ENCODE results near the gene ABCA7. TPM values are rescaled to one million over a fixed set of nuclear protein-coding genes. Genes with fewer than 3 reads are reported as not detected.

The ABCA7 gene
- total and polyA plus RNA-seq, 2 of the 13 experiments (the other 11 are each of a cell fraction or from before 2014, with no cell fraction given) = 4.4 to 32.4 TPM

DNA sequence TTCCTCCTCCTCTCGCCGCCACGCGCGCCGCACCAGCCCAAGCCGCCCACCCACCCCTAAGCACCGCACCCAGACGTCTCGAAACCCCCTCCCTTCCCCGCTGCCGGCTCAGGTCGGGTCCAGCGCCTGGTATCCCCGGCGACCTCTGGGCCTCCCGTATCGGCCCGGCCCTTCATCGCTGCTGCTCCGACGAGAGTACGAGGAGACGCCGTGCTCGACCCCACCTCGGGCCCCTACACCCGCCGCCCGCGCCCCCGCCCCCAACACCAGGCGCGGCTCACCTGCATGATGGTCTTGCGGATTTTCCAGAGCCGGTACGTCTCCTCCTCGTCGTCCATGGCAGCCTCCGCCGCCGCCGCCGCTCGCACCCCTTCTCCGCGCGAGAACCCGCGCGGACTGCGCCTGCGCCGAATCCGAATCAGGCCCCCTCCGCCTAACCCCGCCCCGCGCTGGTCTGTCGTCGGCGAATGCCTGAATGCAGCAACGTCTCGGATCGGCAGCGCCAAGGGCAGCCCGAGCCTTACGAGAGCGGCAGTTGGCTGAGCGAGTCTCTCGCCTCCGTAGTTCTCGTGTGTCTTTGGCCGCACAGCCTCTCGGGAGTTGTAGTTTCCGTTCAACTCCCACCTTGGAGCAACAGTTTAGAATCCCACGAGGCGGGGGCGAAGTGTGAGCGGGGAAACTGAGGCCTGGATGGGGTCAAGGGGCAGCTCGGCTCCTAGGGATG lies 55.2 kb downstream of the ABCA7 start, which contains the start of gene POLR2E (continued):
- TF ChIP-seq, protein P1, sequence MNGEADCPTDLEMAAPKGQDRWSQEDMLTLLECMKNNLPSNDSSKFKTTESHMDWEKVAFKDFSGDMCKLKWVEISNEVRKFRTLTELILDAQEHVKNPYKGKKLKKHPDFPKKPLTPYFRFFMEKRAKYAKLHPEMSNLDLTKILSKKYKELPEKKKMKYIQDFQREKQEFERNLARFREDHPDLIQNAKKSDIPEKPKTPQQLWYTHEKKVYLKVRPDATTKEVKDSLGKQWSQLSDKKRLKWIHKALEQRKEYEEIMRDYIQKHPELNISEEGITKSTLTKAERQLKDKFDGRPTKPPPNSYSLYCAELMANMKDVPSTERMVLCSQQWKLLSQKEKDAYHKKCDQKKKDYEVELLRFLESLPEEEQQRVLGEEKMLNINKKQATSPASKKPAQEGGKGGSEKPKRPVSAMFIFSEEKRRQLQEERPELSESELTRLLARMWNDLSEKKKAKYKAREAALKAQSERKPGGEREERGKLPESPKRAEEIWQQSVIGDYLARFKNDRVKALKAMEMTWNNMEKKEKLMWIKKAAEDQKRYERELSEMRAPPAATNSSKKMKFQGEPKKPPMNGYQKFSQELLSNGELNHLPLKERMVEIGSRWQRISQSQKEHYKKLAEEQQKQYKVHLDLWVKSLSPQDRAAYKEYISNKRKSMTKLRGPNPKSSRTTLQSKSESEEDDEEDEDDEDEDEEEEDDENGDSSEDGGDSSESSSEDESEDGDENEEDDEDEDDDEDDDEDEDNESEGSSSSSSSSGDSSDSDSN (CRISPR knock-in tag; IDR thresholded peaks at IDR 0.05) = peak; percentile 51; the same call in 1 of the 2 replicates
- TF ChIP-seq, protein P2, sequence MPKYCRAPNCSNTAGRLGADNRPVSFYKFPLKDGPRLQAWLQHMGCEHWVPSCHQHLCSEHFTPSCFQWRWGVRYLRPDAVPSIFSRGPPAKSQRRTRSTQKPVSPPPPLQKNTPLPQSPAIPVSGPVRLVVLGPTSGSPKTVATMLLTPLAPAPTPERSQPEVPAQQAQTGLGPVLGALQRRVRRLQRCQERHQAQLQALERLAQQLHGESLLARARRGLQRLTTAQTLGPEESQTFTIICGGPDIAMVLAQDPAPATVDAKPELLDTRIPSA (CRISPR knock-in tag; IDR thresholded peaks at IDR 0.05; ENCODE audit: borderline replicate concordance) = no peak
- TF ChIP-seq SPEN (CRISPR knock-in tag; IDR thresholded peaks at IDR 0.05; ENCODE audit: low read depth) = peak; percentile 93
- TF ChIP-seq NAIF1 (CRISPR knock-in tag; IDR thresholded peaks at IDR 0.05; ENCODE audit: borderline replicate concordance) = 0 out of 2 replicates have a peak, but pooled peaks have one; percentile 26
- peak; percentile 79 for TF ChIP-seq SUZ12 (IDR thresholded peaks at IDR 0.05; ENCODE audit: low read depth, low read length)
- no peak for TF ChIP-seq PTBP1 (IDR thresholded peaks at IDR 0.05; ENCODE audit: low read depth, low read length, poor library complexity, severe bottlenecking)
- no peak for TF ChIP-seq FOXM1 (CRISPR knock-in tag; IDR thresholded peaks at IDR 0.05)
- TF ChIP-seq CBX1 (IDR thresholded peaks at IDR 0.05; ENCODE audit: low read depth) = no peak
- no peak for TF ChIP-seq CSRNP1 (CRISPR knock-in tag; IDR thresholded peaks at IDR 0.05)
- TF ChIP-seq ZNF441 (CRISPR knock-in tag; IDR thresholded peaks at IDR 0.05; ENCODE audit: borderline replicate concordance) = no peak
- peak; percentile 38; the same call in 1 of the 2 replicates for TF ChIP-seq ZBTB2 (CRISPR knock-in tag; IDR thresholded peaks at IDR 0.05; ENCODE audit: low read depth)
- peak; percentile 84 for TF ChIP-seq HMGXB3 (CRISPR knock-in tag; IDR thresholded peaks at IDR 0.05; ENCODE audit: borderline replicate concordance)
- peak; percentile 76; the same call in 1 of the 2 replicates for TF ChIP-seq KLF11 (CRISPR knock-in tag; IDR thresholded peaks at IDR 0.05)
- TF ChIP-seq, protein P3, sequence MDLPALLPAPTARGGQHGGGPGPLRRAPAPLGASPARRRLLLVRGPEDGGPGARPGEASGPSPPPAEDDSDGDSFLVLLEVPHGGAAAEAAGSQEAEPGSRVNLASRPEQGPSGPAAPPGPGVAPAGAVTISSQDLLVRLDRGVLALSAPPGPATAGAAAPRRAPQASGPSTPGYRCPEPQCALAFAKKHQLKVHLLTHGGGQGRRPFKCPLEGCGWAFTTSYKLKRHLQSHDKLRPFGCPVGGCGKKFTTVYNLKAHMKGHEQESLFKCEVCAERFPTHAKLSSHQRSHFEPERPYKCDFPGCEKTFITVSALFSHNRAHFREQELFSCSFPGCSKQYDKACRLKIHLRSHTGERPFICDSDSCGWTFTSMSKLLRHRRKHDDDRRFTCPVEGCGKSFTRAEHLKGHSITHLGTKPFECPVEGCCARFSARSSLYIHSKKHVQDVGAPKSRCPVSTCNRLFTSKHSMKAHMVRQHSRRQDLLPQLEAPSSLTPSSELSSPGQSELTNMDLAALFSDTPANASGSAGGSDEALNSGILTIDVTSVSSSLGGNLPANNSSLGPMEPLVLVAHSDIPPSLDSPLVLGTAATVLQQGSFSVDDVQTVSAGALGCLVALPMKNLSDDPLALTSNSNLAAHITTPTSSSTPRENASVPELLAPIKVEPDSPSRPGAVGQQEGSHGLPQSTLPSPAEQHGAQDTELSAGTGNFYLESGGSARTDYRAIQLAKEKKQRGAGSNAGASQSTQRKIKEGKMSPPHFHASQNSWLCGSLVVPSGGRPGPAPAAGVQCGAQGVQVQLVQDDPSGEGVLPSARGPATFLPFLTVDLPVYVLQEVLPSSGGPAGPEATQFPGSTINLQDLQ (CRISPR knock-in tag; IDR thresholded peaks at IDR 0.05) = no peak

Data from HepG2 (cell line).